ENCODE data around the gene LSAMP. TPM values are rescaled to one million over a fixed set of nuclear protein-coding genes. Genes with fewer than 3 reads are reported as not detected.

Gene LSAMP
- total RNA-seq, 1 experiment from 2014 or later, result 5.7 TPM

GRCh38 chr3:116306149-116306548, 139.1 kb downstream of the LSAMP start:
- H3K9me3 Mint-ChIP-seq, result no peaks in the 10 kb centered on the region
- no peak overlapping the region for H3K27ac Mint-ChIP-seq
- ATAC-seq, result no peak
- no peaks in the 10 kb centered on the region for H3K27me3 Mint-ChIP-seq (ENCODE audit: low read depth)
- CTCF ChIA-PET, result interaction anchor here (1.0 to 1.6 kb wide), 4 partner anchors 8 to 308 kb away, joined by 4 to 5 read pairs (median 4); no protein-coding TSS in a partner anchor
- POLR2A ChIA-PET, result no interaction called here
- H3K4me3 Mint-ChIP-seq, result no peak overlapping the region
- no peak for TF ChIP-seq E2F5 (CRISPR knock-in tag; IDR thresholded peaks at IDR 0.05)
- TF ChIP-seq SMAD4 (CRISPR knock-in tag; IDR thresholded peaks at IDR 0.05), result no peak
- TF ChIP-seq IRF2 (CRISPR knock-in tag; IDR thresholded peaks at IDR 0.05; ENCODE audit: borderline replicate concordance, low read depth), result no peak
- no peak for TF ChIP-seq MLX (CRISPR knock-in tag; IDR thresholded peaks at IDR 0.05)
- no peak for TF ChIP-seq CTCF (IDR thresholded peaks at IDR 0.05)
- no peak for TF ChIP-seq CDX4 (CRISPR knock-in tag; IDR thresholded peaks at IDR 0.05; ENCODE audit: borderline replicate concordance)
- no peak for TF ChIP-seq NR1H2 (CRISPR knock-in tag; IDR thresholded peaks at IDR 0.05)
- no peak for TF ChIP-seq ZBTB21 (CRISPR knock-in tag; IDR thresholded peaks at IDR 0.05; ENCODE audit: borderline replicate concordance)
- no peak for TF ChIP-seq ATF6 (CRISPR knock-in tag; IDR thresholded peaks at IDR 0.05)
- TF ChIP-seq ZNF317 (CRISPR knock-in tag; IDR thresholded peaks at IDR 0.05; ENCODE audit: borderline replicate concordance, low read depth), result no peak
- TF ChIP-seq ZNF232 (CRISPR knock-in tag; IDR thresholded peaks at IDR 0.05), result no peak
- no peak for TF ChIP-seq PREB (CRISPR knock-in tag; IDR thresholded peaks at IDR 0.05; ENCODE audit: borderline replicate concordance)
- H3K36me3 Mint-ChIP-seq, result no peaks in the 10 kb centered on the region
- 0 out of 2 replicates have a peak, but pooled peaks cover 3% of the 10 kb centered on the region for H3K4me1 Mint-ChIP-seq
- DNase-seq (ENCODE audit: low spot score), result no peak

GRCh38 chr3:116302087-116302747, 143.1 kb downstream of the LSAMP start:
- no peak for DNase-seq (ENCODE audit: low spot score)
- no peak for ATAC-seq
- Mint-ChIP-seq H3K4me1 (peaks cover 20% of the 10 kb centered on the region), H3K9me3 (no peaks in the 10 kb centered on the region), H3K36me3 (no peaks in the 10 kb centered on the region), H3K4me3 (no peak overlapping the region), H3K27me3 (ENCODE audit: low read depth) (no peaks in the 10 kb centered on the region), H3K27ac (no peak overlapping the region)
- CTCF ChIA-PET, result no interaction called here
- POLR2A ChIA-PET, result no interaction called here
- no peak for TF ChIP-seq CREM (CRISPR knock-in tag; IDR thresholded peaks at IDR 0.05)
- no peak for TF ChIP-seq IRF2 (CRISPR knock-in tag; IDR thresholded peaks at IDR 0.05; ENCODE audit: borderline replicate concordance, low read depth)
- TF ChIP-seq GTF2I (CRISPR knock-in tag; conservative IDR thresholded peaks at IDR 0.05), result no peak
- no peak for TF ChIP-seq CDX4 (CRISPR knock-in tag; IDR thresholded peaks at IDR 0.05; ENCODE audit: borderline replicate concordance)
- TF ChIP-seq PRRX2 (CRISPR knock-in tag; IDR thresholded peaks at IDR 0.05), result no peak
- no peak for TF ChIP-seq MAX (CRISPR knock-in tag; IDR thresholded peaks at IDR 0.05)
- no peak for TF ChIP-seq ZNF512 (CRISPR knock-in tag; IDR thresholded peaks at IDR 0.05; ENCODE audit: borderline replicate concordance)
- no peak for TF ChIP-seq TEAD1 (CRISPR knock-in tag; IDR thresholded peaks at IDR 0.05)
- no peak for TF ChIP-seq ZNF317 (CRISPR knock-in tag; IDR thresholded peaks at IDR 0.05; ENCODE audit: borderline replicate concordance, low read depth)
- no peak for TF ChIP-seq MYBL2 (CRISPR knock-in tag; IDR thresholded peaks at IDR 0.05)
- no peak for TF ChIP-seq ETV6 (CRISPR knock-in tag; IDR thresholded peaks at IDR 0.05)
- no peak for TF ChIP-seq E2F1 (CRISPR knock-in tag; IDR thresholded peaks at IDR 0.05)
- TF ChIP-seq RELA (CRISPR knock-in tag; IDR thresholded peaks at IDR 0.05; ENCODE audit: borderline replicate concordance), result no peak
